Stimulated activated CD4-positive, alpha-beta T cell treated with anti-CD3 and anti-CD28 coated beads, Interleukin-15, amount 100 ng/mL, for 1 hour (primary cell): Measurements from ENCODE around the gene CYP4A11.
"Not testable (repeated sequence)": the region's sequence is repeated elsewhere in the genome, so short reads cannot be mapped to it uniquely, and the experiment has no call there.

ENCODE experiments used
- DNase-seq, 2 donors: peaks; one replicate each; pipeline ENCODE4 v3.0.0-alpha.2; 2020; ENCODE audit warnings: low read depth in 1 of 2, low spot score in 1 of 2

The CYP4A11 gene

GRCh38 chr1:46927249-46927835 lies 13.9 kb downstream of the CYP4A11 start:
- DNase-seq, result no peak

GRCh38 chr1:46910790-46911189 lies 30.5 kb downstream of the CYP4A11 start:
- no peak for DNase-seq

- no peak for DNase-seq
Observed at GRCh38 chr1:46903481-46903880, 37.8 kb downstream of the CYP4A11 start.

GRCh38 chr1:46900401-46900800 lies 40.9 kb downstream of the CYP4A11 start:
- DNase-seq, result no peak

GRCh38 chr1:46881656-46882055 lies 59.6 kb downstream of the CYP4A11 start:
- not testable (repeated sequence) for DNase-seq
